T-helper 2 cell (primary cell): ENCODE measurements around the gene CIROP.
A peak's percentile ranks its signal among the peaks of the same experiment; 100 is the strongest.

Source experiments
- DNase-seq, 5 experiments: peaks; one replicate each; pipeline versions ENCODE4 v3.0.0 to v3.0.0-alpha.2; 2012 to 2022

Gene CIROP

DNA sequence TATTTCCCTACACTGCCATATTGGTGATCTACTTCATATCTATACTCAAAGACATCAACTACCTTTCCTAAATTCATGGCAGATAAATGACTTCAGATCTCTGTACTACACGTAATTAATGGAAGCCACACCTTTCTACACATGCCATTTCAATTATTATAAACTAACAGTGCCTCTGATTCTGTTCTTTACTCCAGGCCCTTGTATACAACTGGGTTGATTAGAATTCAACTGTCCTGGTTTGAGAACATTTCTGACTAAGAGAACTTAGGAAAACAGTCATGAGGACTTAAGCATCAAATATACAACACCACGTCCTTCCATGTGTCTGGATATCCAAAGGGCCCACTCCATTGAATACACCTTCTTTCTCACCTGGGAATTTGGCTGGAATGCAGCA is 11.7 kb downstream of the CIROP start:
- no peak for DNase-seq

- no peak for DNase-seq
These were observed 13.2 kb downstream of the CIROP start for GRCh38 chr14:23091294-23092225.

DNA sequence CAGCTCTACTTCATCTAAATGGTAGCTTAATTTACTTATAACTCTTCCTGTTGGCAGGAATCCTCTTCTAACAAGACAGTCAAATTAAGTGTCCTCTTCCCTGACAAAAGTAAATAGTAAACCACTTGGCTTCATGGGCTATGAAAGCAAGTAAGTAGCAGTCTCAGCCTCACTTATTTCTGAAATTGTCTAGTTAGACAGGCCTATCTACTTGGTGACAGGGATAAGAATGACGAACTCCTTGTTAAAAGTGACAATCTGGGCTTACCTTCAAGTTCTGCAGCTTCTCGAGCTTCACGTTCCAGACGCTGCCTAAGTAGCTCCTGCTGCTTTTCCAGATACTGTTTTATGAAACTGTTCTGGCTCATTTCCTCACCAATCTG is 14.5 kb downstream of the CIROP start:
- DNase-seq = no peak

DNA sequence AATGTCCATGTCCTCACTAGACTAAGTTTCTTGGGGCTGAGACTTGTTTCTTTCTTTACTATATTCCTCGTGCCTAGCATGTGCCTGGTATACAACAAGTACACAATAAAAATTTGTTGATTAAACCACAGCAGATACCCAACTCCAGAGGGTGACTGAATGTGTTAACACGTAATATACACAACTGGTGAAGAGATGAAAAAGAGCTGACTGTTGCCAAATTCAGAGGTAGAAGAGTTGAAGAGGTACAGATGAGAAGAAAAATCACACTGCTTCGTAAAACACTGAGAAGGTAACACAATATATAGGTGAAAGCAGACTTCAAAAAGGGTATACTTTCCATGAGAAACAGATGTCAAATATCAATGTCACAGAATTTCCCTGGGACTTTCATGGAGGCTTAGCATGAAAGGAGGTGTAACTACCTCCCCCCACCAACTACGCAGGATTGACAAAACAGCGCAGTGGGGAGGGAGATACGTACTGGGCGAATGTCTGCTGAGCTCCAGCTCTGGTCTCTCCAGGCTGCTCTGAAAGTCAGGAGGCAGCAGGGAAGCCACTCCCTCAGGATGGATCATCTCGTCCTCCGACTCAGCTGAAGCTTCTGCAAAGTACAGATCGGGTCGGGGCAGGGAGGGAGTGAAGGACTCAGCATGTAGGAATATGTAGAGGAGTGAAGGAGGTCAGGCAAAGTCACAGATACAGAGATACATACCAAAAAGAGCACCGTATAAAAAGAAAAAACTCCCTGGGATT is 15.1 kb downstream of the CIROP start:
- DNase-seq = no peak

DNA sequence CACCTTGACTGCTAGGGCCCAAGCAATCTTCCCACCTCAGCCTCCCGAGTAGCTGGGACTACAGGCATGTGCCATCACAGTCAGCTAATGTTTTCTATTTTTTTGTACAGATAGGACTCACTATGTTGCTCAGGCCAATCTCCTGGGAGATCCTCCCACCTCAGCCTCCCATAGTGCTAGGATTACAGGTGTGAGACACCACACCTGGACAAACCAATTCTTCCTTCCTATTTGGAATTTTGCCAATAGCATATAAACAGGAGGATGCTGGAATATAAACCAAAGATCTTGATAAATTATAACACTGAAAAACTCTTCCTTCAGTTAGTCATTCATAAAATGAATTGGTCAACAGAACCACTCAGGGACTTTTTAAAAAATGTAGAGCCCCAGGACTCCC is 18.2 kb downstream of the CIROP start:
- DNase-seq = no peak

DNA sequence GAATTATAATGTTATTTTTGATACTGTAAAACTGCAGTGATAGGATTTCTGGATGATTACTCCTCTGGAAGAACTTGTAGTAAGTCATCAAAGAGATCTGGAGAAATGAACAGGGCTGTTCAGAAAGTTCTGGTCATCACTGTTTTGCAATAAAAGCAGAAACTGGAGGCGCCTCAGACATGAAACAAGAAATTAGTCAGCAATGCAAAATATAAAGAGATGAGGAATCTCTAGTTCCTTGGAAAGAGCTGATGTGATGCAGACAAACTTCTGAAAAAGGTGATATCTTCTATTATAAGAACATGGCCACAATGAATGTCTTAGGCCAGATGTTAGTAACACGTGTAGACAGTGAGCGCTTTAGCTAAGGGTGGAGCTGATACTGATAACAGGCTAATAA is 19.3 kb downstream of the CIROP start:
- DNase-seq = peak in 1 of 5 experiments; percentile 9

DNA sequence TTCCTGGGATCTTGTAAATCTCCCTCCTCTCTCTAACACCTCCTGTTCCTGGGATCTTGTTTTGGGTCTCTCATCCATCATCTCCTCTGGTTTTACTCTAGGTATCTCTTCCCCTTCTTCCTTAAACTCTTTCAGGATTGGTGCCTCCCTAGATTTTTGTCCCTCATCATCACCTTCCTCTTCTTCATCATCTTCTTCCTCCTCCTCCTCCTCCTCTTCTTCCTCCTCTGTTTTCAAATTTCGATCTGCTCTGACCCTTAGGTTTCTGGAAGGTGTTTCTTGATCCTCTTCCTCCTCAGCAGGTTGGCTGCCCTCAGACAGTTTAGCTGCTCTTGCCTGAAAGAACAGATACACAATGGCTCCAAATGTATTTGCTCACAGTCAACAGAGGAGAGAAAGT is 24.3 kb downstream of the CIROP start:
- DNase-seq = no peak

GRCh38 chr14:23079716-23080115 is 25.1 kb downstream of the CIROP start:
- no peak for DNase-seq

- no peak for DNase-seq
These were observed 26.1 kb downstream of the CIROP start for GRCh38 chr14:23078692-23079116.

DNA sequence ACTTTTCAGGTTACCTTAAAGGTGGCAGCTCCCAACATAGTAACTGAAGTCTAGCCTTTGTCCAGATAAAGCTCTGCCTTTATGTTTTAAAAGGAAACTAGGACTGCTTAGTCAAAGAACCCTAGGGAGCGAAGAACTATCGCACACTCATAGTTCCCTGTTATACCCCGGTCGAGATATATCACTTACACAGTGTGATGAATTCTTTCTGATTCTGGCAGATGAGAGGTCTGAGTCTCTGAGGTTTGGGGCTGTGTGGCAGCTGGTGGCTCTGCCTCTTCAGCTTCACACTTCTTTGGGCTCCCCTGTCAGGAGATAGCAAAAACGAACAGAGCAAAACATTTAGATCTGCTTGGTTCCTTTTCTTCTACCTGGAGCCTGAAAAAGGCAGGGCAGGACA is 26.8 kb downstream of the CIROP start:
- no peak for DNase-seq

DNA sequence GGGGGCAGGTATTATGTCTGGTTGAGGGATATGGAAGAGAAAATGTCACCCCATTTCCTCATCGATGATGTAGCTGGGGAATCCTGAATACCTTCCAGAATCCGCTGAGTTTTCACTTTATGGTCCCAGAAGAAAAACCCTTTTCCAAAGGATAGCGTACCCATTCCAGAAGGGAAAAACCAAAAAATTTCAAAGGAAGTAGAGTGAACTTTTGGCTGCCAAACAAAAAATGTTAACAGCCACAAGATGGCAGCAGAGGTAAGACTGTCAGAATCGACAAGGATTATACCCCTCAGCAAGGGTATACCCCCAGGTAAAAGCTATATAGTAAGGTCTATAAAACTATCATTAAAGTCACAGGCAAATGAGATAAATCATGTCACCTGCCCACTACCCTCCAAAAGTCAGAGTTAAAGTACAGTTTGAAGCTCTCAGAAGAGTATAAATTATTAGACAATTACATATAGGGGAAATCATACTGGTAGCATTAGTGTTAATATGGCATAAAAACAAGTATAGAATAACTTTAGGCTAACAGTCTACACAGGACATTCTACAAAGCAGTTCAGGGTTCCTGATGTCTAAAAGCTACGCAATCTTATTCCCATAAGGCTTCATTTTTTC is 27.9 kb downstream of the CIROP start:
- peak in 1 of 5 experiments; percentile 35 for DNase-seq

- no peak for DNase-seq
These were observed 29.9 kb downstream of the CIROP start for GRCh38 chr14:23074906-23075305.

DNA sequence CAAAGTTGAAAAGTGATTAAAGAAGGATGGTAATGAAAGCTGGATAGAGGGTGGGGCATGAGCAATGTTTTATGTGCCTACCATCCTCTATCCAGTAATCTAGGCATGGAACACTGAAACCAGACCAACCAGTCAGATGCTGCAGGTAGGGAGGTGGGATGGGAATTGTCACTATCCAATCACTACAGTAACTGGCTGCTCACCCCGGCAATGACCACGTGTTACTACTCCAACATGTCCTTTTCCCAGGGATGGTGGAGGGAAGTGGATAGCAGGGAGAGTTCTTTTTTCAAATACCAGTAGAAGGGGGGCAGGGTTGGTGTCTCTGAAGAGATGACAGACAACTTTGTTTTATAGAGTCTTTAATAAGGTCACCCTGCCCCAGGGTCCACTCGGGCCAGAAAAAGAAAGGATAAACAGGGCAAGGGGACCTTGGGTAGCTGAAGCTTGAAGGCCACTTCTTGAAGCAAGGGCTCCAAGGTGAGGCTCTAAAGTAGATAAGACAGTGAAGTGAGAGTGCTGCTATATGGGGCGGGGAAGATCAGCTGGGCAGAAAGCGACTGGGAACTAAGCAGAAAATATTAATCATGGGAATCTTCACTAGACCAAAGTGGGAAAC is 32.8 kb downstream of the CIROP start:
- no peak for DNase-seq

GRCh38 chr14:23071244-23071920 is 33.4 kb downstream of the CIROP start:
- DNase-seq = peak; percentile 52 to 89 (median 70)

DNA sequence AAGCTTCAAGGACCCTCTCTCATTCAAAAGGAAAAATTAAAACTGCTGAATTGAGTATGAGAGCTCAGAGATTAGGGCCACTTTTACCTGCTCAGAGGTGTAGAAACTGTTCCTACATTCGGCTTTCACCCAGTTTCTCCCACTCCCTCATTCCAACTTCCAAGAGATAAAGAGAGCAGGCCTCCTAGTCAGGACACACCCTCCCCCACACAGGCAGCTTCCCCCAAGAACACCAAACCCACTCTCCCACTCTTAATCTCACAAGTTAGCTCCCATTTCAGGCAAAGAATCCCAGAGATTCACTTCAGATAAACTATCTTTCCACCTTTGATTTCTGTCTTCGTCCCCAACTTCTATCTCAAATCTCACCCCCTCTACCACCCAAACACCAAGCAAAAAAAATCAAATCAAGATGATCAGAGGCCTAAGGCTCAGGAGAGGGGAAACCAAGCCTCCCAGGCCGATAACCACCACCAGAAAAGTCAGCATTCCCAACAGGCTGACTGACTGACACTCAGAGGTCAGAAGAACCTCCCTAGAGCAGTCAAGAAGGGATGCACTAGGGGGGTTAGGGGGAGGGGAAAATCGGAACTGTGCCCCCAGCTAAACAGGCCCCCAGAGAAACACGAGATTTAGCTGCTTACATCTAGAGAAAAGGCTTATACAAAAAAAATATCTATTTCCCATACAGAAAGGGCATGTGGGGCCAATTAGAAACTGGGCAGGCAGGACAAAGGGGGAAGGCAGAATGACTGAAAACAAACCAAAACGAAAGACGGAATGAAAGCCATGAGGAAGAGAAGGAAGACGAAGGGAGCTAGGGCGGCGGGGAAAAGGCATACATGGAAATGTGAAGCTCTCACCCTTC is 34.3 kb downstream of the CIROP start:
- DNase-seq = no peak

GRCh38 chr14:23069413-23069806 is 35.4 kb downstream of the CIROP start:
- DNase-seq = no peak

DNA sequence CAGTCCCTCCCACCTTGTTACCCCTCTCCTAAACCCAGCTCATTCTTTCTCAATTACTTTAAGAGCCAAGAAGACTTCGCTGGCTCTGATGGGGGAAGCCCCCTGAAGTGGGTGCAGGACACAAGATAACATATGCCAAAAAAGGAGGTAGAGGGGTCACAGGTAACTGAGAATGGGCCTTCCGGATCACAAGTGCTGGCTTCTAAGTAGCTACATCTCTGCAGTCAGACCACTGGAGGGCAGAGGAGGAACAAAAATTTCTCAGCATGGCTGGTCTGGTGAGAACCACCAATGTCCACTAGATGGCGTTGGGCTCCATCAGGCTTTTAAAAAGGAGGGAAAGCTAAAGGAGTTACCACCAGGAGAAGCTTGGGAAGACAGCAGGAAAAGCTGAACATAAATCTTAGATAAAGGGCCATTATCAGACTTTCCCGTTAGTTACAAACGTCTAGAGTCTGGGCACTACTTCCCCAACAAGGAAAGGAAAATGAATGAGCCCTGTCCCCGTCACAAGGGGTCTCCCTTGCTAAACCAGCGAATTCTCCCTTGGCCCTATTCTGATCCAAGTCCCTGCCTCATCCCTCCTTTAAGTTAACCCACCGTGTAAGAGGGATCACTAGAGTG is 35.9 kb downstream of the CIROP start:
- peak in 4 of 5 experiments; percentile 48 to 82 (median 61) for DNase-seq

DNA sequence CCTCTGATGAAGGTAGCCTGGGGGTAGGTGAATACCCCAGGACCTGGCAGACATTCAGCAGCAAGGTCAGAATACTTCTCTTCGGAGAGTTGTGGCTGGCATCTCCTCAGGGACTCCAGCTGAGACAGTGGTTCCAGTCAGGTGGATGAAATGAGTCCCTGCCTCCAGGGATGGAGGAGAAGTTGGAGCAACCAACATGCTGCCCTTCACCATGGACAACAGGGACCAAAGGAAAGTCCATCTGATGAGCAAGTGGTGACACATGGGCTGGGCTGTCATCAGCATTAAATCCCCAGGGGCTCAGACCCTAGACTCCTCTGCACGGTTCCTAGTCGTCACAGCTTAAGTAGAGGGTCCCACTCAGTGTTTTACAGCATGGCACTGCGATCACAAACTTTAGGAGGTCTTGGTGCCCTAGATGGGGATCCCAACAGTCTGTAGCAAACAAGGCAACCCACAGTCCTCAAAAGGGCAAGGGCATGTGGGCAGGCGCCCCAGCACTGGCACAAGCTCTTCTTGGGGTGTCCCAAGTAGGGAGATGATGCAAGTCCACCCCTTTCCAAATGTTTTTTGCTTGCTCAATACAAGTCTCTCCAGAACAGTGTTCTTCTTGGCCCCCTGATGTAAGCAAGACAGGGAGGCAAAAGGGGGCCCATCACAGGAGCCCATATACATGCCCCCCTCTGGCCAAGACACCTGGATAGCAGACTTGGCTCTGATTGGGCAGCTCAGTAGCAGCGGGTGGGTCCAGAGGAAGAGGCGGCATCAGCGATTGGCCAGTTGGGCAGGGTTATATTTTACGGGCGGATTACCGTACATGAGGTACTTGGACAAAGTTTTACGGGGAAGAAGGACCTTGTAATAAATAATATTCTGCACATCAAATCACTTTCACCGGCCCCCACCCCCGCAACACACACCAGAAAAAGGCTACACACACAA is 36.7 kb downstream of the CIROP start:
- DNase-seq = no peak

DNA sequence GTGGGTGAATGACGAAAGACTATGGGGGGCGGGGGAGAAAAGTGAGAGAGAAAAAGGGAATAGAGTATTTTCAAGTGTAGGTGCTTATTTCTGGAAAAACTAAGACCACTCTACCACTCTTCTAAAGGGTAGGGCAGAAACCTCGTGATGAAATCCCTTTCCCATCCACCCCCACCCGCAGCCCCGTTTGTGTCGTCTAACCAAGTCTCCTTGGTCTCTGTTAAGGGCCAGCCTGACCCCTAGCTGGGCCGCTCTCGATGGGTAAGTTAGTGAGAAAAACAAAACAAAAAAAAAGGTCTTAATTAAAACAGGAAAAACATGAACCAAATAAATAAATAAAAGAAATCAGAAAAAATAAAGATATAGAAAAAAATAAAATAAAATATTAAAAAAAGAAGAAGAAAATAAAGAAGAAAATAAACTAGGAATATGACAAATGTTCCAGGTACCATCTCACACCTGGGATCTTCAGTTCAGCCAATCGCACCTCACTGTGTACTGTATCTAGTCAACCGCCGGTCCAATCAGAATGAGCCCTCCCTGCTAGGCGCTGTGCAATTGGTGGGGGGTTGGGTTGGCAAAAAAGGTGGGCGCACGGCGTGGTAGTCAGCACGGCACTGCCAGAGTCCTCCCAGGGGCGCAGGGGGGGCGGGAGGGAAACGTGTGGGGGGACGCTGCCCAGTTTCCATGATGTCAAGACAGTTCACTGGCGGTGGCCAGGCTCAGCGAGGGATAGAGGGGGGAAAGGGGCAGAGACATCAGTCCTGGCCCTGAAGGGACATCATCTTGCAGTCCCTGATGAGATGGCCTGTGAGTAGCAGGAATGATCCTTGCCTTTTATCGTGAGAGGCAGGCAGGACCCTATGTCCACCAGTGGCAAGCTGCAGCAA is 37.7 kb downstream of the CIROP start:
- DNase-seq = no peak
